Ishikawa (cell line): ENCODE results near the gene NEDD4L.

ENCODE experiments used
- CEBPB ChIP-seq: IDR thresholded peaks from 2 replicates; pipeline ENCODE4 v1.6.1; 2012
- CREB1 ChIP-seq: IDR thresholded peaks from 2 replicates; pipeline ENCODE4 v1.6.1; 2012; ENCODE audit warnings: low read depth
- EGR1 ChIP-seq: IDR thresholded peaks from 2 replicates; pipeline ENCODE4 v1.6.1; 2012
- EP300 ChIP-seq: IDR thresholded peaks from 2 replicates; pipeline ENCODE4 v1.6.1; 2012; ENCODE audit warnings: borderline replicate concordance
- FOXM1 ChIP-seq: IDR thresholded peaks from 2 replicates; pipeline ENCODE4 v1.6.1; 2012; ENCODE audit warnings: low read depth, borderline replicate concordance
- MAX ChIP-seq: IDR thresholded peaks from 2 replicates; pipeline ENCODE4 v1.6.1; 2012
- NFIC ChIP-seq: IDR thresholded peaks from 2 replicates; pipeline ENCODE4 v1.6.1; 2012
- RAD21 ChIP-seq: IDR thresholded peaks from 2 replicates; pipeline ENCODE4 v1.6.1; 2012; ENCODE audit warnings: low read depth
- REST ChIP-seq: IDR thresholded peaks from 2 replicates; pipeline ENCODE4 v1.6.1; 2012; ENCODE audit warnings: low read depth, mild to moderate bottlenecking
- TAF1 ChIP-seq: IDR thresholded peaks from 2 replicates; pipeline ENCODE4 v1.6.1; 2012; ENCODE audit warnings: low read depth, mild to moderate bottlenecking
- TCF12 ChIP-seq: IDR thresholded peaks from 2 replicates; pipeline ENCODE4 v1.6.1; 2012; ENCODE audit warnings: low read depth
- TEAD4 ChIP-seq: IDR thresholded peaks from 2 replicates; pipeline ENCODE4 v1.6.1; 2012
- USF1 ChIP-seq: IDR thresholded peaks from 2 replicates; pipeline ENCODE4 v1.6.1; 2012
- YY1 ChIP-seq: IDR thresholded peaks from 2 replicates; pipeline ENCODE4 v1.6.1; 2012; ENCODE audit warnings: low read depth
- ZBTB7A ChIP-seq: IDR thresholded peaks from 2 replicates; pipeline ENCODE4 v1.6.1; 2012; ENCODE audit warnings: low read depth

Gene NEDD4L

GRCh38 chr18:58391231-58391825, 347.3 kb downstream of the NEDD4L start:
- TF ChIP-seq CREB1 (no peak), MAX (no peak), FOXM1 (no peak), CEBPB (no peak), TCF12 (no peak), EGR1 (no peak), TAF1 (no peak), REST (no peak), USF1 (no peak), EP300 (no peak), ZBTB7A (no peak), NFIC (no peak), YY1 (no peak), TEAD4 (no peak), RAD21 (no peak)

- no peak for TF ChIP-seq YY1
- TF ChIP-seq MAX, result no peak
- TF ChIP-seq TCF12, result no peak
- TF ChIP-seq NFIC, result no peak
- TF ChIP-seq USF1, result no peak
- TF ChIP-seq CEBPB, result no peak
- TF ChIP-seq REST, result no peak
- TF ChIP-seq EGR1, result no peak
- no peak for TF ChIP-seq TAF1
- no peak for TF ChIP-seq ZBTB7A
- no peak for TF ChIP-seq EP300
- TF ChIP-seq CREB1, result no peak
These were observed 347.9 kb downstream of the NEDD4L start for GRCh38 chr18:58391932-58392323.

GRCh38 chr18:58392324-58393000, 348.4 kb downstream of the NEDD4L start:
- TF ChIP-seq EGR1 (no peak), ZBTB7A (no peak), EP300 (no peak), MAX (no peak), NFIC (no peak), CREB1 (no peak), TCF12 (no peak), REST (no peak), RAD21 (no peak), CEBPB (no peak), TEAD4 (no peak), FOXM1 (no peak), YY1 (no peak), TAF1 (no peak), USF1 (no peak)
